ENCODE measurements around the gene HLA-DRA. TPM values are rescaled to one million over a fixed set of nuclear protein-coding genes. Genes with fewer than 3 reads are reported as not detected.

The HLA-DRA gene
- not detected in 2 replicates for polyA plus RNA-seq
- not detected in 2 replicates for polyA minus RNA-seq

GRCh38 chr6:32439602-32440214, at the start of gene HLA-DRA:
Gene HLA-DRA, plus strand, starts transcription at chr6:32439887. Its CDS starts 64 bp downstream, at chr6:32439951.
- Histone ChIP-seq H3K79me2 (replicated peaks; ENCODE audit: insufficient read depth, low read length) (no peaks in the 10 kb centered on the region), H3K4me3 (ENCODE audit: low read length) (no peak within 1 kb of the TSS), H3K9me3 (ENCODE audit: low read length) (no peaks in the 10 kb centered on the region), H4K20me1 (ENCODE audit: insufficient read depth) (no peaks in the 10 kb centered on the region), H3K27ac (ENCODE audit: low read length) (no peak within 1 kb of the TSS), H2AFZ (ENCODE audit: low read depth, low read length) (no peak within 1 kb of the TSS), H3F3A (ENCODE audit: insufficient read depth, low read length, poor library complexity, severe bottlenecking) (no peaks in the 10 kb centered on the region), H3K27me3 (ENCODE audit: insufficient read depth, low read depth, low read length) (no peaks in the 10 kb centered on the region), H3K9ac (ENCODE audit: low read length) (no peak within 1 kb of the TSS), H3K9me2 (ENCODE audit: insufficient read depth, low read length) (no peaks in the 10 kb centered on the region), H3K36me3 (ENCODE audit: insufficient read depth, low read length) (no peaks in the 10 kb centered on the region), H3K4me2 (ENCODE audit: low read length) (no peak within 1 kb of the TSS)
- TF ChIP-seq TAF1 (IDR thresholded peaks at IDR 0.05; ENCODE audit: low read depth): no peak
- no peak for TF ChIP-seq EZH2 (IDR thresholded peaks at IDR 0.05; ENCODE audit: borderline replicate concordance, insufficient read depth, low read length, poor library complexity, severe bottlenecking)
- TF ChIP-seq REST (IDR thresholded peaks at IDR 0.05; ENCODE audit: borderline replicate concordance): no peak
- no peak for TF ChIP-seq EP300 (conservative IDR thresholded peaks at IDR 0.05; ENCODE audit: poor library complexity, severe bottlenecking)
- TF ChIP-seq, protein P1, sequence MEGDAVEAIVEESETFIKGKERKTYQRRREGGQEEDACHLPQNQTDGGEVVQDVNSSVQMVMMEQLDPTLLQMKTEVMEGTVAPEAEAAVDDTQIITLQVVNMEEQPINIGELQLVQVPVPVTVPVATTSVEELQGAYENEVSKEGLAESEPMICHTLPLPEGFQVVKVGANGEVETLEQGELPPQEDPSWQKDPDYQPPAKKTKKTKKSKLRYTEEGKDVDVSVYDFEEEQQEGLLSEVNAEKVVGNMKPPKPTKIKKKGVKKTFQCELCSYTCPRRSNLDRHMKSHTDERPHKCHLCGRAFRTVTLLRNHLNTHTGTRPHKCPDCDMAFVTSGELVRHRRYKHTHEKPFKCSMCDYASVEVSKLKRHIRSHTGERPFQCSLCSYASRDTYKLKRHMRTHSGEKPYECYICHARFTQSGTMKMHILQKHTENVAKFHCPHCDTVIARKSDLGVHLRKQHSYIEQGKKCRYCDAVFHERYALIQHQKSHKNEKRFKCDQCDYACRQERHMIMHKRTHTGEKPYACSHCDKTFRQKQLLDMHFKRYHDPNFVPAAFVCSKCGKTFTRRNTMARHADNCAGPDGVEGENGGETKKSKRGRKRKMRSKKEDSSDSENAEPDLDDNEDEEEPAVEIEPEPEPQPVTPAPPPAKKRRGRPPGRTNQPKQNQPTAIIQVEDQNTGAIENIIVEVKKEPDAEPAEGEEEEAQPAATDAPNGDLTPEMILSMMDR (IDR thresholded peaks at IDR 0.05; ENCODE audit: poor library complexity, severe bottlenecking): no peak
- TF ChIP-seq RAD21 (conservative IDR thresholded peaks at IDR 0.05): no peak
- no peak for TF ChIP-seq MXI1 (conservative IDR thresholded peaks at IDR 0.05; ENCODE audit: poor library complexity, severe bottlenecking)
- TF ChIP-seq POLR2AphosphoS5 (IDR thresholded peaks at IDR 0.05): no peak
- TF ChIP-seq SMC3 (conservative IDR thresholded peaks at IDR 0.05; ENCODE audit: poor library complexity): no peak

DNA sequence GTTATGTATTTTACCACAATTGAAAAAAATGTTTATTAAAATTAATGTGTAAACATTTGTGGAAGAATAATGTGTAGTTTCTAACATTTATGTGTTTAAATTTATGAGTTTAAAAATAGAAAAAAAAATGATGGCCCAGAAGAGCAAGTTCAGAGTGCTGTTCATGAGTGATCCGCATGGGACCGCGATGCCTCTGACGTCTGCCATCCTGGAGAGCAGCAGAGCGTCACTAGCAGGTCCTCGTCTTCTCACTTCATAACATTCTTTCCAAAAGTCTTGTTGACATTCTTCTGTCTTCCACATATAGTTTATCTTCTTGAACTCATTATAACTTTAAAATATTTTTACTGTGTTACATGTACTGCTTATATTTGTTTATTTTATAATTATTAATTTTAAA, 48.2 kb upstream of the HLA-DRA start:
- H3K9me2 ChIP-seq (ENCODE audit: insufficient read depth, low read length): no peaks in the 10 kb centered on the region
- H3K9ac ChIP-seq (ENCODE audit: low read length): no peak overlapping the region
- H3K27ac ChIP-seq (ENCODE audit: low read length): no peak overlapping the region
- no peaks in the 10 kb centered on the region for H3K9me3 ChIP-seq (ENCODE audit: low read length)
- H3F3A ChIP-seq (ENCODE audit: insufficient read depth, low read length, poor library complexity, severe bottlenecking): no peaks in the 10 kb centered on the region
- no peaks in the 10 kb centered on the region for H3K27me3 ChIP-seq (ENCODE audit: insufficient read depth, low read depth, low read length)
- no peaks in the 10 kb centered on the region for H4K20me1 ChIP-seq (ENCODE audit: insufficient read depth)
- H3K4me3 ChIP-seq (ENCODE audit: low read length): no peak overlapping the region
- no peak for TF ChIP-seq TAF1 (IDR thresholded peaks at IDR 0.05; ENCODE audit: low read depth)
- TF ChIP-seq, protein P1 (IDR thresholded peaks at IDR 0.05; ENCODE audit: poor library complexity, severe bottlenecking): no peak
- no peak for TF ChIP-seq RAD21 (conservative IDR thresholded peaks at IDR 0.05)
- no peak for TF ChIP-seq MXI1 (conservative IDR thresholded peaks at IDR 0.05; ENCODE audit: poor library complexity, severe bottlenecking)
- no peak for TF ChIP-seq REST (IDR thresholded peaks at IDR 0.05; ENCODE audit: borderline replicate concordance)
- TF ChIP-seq EZH2 (IDR thresholded peaks at IDR 0.05; ENCODE audit: borderline replicate concordance, insufficient read depth, low read length, poor library complexity, severe bottlenecking): no peak
- TF ChIP-seq SMC3 (conservative IDR thresholded peaks at IDR 0.05; ENCODE audit: poor library complexity): no peak
- no peaks in the 10 kb centered on the region for H3K79me2 ChIP-seq (replicated peaks; ENCODE audit: insufficient read depth, low read length)
- H3K4me2 ChIP-seq (ENCODE audit: low read length): no peak overlapping the region
- H2AFZ ChIP-seq (ENCODE audit: low read depth, low read length): no peak overlapping the region
- no peaks in the 10 kb centered on the region for H3K36me3 ChIP-seq (ENCODE audit: insufficient read depth, low read length)

Measured in neural cell (in vitro differentiated cells).